Mucosa of descending colon (tissue), 3 donors: ENCODE results near the gene CDK10. TPM values are rescaled to one million over a fixed set of nuclear protein-coding genes. Genes with fewer than 3 reads are reported as not detected.

ENCODE experiments used
- ATAC-seq: fragments of 200-7000 bp; cut with Tn5 transposase; one replicate; pipeline ENCODE4 v1.9.1; 2020; ENCODE audit warnings: mild to moderate bottlenecking, moderate library complexity
- DNase-seq, 3 donors: peaks; one replicate each; pipeline ENCODE4 v3.0.0-alpha.2; 2020
- H3K36me3 ChIP-seq: fragments of 200-600 bp; one replicate; pipeline ENCODE4 v1.8.0; 2021; ENCODE audit warnings: low read depth, mild to moderate bottlenecking
- H3K4me1 ChIP-seq: fragments of 200-600 bp; one replicate; pipeline ENCODE4 v1.8.0; 2021; ENCODE audit warnings: low read depth, mild to moderate bottlenecking
- H3K4me3 ChIP-seq: fragments of 200-600 bp; one replicate; pipeline ENCODE4 v1.8.0; 2021; ENCODE audit warnings: mild to moderate bottlenecking
- H3K9me3 ChIP-seq: fragments of 200-600 bp; one replicate; pipeline ENCODE4 v1.8.0; 2021; ENCODE audit warnings: mild to moderate bottlenecking
- intact Hi-C, 2 donors: fragments of 100-400 bp; cut with DNase I in 1 of 2; cut with micrococcal nuclease in 1 of 2; formaldehyde crosslinking; loops; one replicate each; pipeline versions ENCODE4 v1.11.0 to v1.11.1; 2022; cut with DNase I, micrococcal nuclease
- total RNA-seq, 3 donors: library from RNA; stranded (reverse); fragmentation: NEBNext Ultra II Directional in 2 of 3; extraction: Animal tissue kit (Norgen Biotek cat#: 25700) in 2 of 3; gene quantifications; one replicate each; pipeline versions ENCODE4 v1.2.1 to v1.2.4, GENCODE V29; 2021 to 2023
- TF ChIP-seq, protein P1 (sequence below): fragments of 200-600 bp; IDR thresholded peaks from one replicate; pipeline ENCODE4 v1.8.0; 2022; ENCODE audit warnings: antibody characterized with exemption, mild to moderate bottlenecking
- donor health status: DM: no; HTN: no; CAD: no; lungs with moderate emphysema.
- donor health status: DM: no; HTN: no; CAD: no.
- donor health status: DM: no; HTN: yes; CAD: no.

The CDK10 gene
- total RNA-seq, 3 donors from 2014 or later = 90.8 to 163 (median 94.5) TPM

DNA sequence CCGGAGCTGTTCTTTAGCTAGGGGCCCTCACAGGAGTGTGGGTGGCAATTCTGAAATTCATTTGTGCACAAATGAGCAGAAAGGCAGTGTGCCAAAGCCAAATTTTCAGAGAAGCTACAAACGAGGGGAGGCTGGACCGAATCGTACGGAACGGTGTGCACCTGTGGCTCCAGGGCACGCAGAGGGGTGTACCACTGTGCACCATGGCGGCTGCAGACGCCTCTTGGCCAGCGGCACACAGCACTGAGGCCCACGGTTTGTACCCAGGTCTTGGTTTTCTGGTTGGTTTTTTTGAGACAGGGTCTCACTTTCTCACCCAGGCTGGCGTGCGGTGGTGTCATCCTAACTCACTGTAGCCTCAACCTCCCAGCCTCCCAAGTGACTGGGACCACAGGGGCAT is 43.9 kb upstream of the CDK10 start:
- TF ChIP-seq, protein P1, sequence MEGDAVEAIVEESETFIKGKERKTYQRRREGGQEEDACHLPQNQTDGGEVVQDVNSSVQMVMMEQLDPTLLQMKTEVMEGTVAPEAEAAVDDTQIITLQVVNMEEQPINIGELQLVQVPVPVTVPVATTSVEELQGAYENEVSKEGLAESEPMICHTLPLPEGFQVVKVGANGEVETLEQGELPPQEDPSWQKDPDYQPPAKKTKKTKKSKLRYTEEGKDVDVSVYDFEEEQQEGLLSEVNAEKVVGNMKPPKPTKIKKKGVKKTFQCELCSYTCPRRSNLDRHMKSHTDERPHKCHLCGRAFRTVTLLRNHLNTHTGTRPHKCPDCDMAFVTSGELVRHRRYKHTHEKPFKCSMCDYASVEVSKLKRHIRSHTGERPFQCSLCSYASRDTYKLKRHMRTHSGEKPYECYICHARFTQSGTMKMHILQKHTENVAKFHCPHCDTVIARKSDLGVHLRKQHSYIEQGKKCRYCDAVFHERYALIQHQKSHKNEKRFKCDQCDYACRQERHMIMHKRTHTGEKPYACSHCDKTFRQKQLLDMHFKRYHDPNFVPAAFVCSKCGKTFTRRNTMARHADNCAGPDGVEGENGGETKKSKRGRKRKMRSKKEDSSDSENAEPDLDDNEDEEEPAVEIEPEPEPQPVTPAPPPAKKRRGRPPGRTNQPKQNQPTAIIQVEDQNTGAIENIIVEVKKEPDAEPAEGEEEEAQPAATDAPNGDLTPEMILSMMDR = no peak
- ATAC-seq = no peak
- Histone ChIP-seq H3K4me3 (no peak overlapping the region), H3K4me1 (peaks cover 6% of the 10 kb centered on the region), H3K36me3 (peaks cover 4% of the 10 kb centered on the region), H3K9me3 (no peaks in the 10 kb centered on the region)
- intact Hi-C loops = no loop called here
- no peak for DNase-seq

DNA sequence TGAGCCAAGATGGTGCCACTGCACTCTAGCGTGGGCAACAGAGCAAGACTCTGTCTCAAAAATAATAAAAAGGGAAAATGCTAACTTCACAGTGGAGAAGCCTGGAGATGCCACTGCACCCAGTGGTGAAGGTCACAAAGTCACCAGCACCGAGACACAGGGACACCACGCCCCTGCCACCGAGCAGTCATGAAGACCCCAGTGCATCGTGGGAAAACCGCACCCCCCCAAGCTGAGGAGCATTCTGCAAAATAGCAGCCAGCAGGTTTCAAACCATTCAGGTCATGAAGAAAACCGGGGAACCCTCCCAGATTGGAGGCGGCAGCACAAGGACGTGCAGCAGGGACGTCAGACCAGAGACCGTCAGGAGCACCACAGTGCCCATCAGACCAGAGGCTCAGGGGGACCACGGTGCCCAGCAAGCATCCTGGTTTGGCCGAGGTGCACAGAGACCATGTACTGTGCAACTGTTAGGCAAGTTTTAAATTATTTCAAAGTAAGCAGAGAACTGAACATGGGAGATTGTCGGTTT is 42.7 kb upstream of the CDK10 start:
- Histone ChIP-seq H3K36me3 (peaks cover 4% of the 10 kb centered on the region), H3K4me3 (no peak overlapping the region), H3K9me3 (no peaks in the 10 kb centered on the region), H3K4me1 (peaks cover 6% of the 10 kb centered on the region)
- intact Hi-C loops = no loop called here
- TF ChIP-seq, protein P1 = no peak
- DNase-seq (no peak), ATAC-seq (no peak)

DNA sequence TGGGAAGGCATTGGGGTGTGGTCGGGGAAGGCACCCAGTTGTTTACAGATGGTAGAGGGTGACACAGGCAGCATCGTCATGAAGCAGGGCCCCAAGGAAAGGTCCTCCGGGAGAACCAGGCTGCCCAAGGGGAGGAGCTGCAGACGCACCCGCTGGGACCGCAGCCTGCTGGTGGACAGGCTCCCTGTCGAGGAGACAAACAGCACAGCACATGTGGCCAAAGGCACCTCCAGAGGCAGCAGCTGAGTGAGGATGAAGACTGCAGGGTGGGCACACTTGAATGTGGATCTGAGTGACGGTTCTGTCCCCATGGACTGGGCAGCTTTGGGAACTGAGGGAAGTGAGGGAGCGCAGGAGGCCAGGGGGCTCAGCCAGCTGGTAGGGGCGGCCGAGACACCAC is 41.4 kb upstream of the CDK10 start:
- intact Hi-C loops = no loop called here
- H3K4me1 ChIP-seq = peaks cover 6% of the 10 kb centered on the region
- ATAC-seq (no peak), DNase-seq (no peak)
- no peaks in the 10 kb centered on the region for H3K9me3 ChIP-seq
- peaks cover 4% of the 10 kb centered on the region for H3K36me3 ChIP-seq
- no peak overlapping the region for H3K4me3 ChIP-seq
- TF ChIP-seq, protein P1 = no peak

DNA sequence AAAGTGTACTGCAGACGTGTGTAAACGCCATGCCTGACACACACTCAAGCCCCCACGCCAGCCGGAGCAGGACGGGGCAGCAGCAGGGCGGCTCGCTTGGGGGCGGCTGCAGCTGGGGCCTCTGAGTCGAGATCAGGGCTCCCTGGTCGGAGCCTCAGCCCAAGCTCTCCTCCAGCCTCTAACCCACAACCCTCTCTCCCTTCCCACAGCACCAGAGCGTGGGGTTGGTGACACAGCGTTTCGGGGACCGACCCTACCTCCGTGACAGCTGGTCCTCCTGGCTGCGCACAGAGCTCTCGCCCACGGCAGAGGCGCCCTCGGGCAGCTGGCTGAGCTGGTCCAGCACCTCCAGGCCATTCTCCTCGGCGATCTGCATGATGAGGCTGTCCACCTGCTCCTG is 40.2 kb upstream of the CDK10 start:
- Histone ChIP-seq H3K36me3 (peaks cover 4% of the 10 kb centered on the region), H3K4me1 (no peaks in the 10 kb centered on the region), H3K4me3 (no peak overlapping the region), H3K9me3 (no peaks in the 10 kb centered on the region)
- DNase-seq (no peak), ATAC-seq (no peak)
- intact Hi-C loops = no loop called here
- TF ChIP-seq, protein P1 = no peak

DNA sequence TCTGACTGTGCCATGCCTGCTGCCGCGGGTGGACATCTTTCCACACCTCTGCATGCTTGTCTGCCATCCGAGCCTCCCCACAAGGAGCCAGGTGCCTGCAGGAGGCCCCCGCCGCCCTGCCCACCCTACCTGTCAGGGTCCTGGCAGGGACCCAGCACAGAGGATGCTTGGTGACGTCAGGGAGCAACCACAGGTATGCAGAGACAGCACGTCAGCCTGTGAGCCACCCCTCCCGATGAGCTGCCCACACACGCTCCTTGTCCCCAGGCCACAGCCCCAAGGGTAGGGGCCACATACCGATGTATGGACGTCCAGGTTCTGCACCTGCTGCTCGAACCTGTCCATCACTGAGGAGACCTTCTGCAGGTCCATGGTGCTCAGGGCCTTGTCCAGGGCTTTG is 39.6 kb upstream of the CDK10 start:
- Histone ChIP-seq H3K4me3 (no peak overlapping the region), H3K36me3 (peaks cover 4% of the 10 kb centered on the region), H3K9me3 (no peaks in the 10 kb centered on the region), H3K4me1 (no peaks in the 10 kb centered on the region)
- TF ChIP-seq, protein P1 = no peak
- intact Hi-C loops = no loop called here
- DNase-seq (no peak), ATAC-seq (no peak)

DNA sequence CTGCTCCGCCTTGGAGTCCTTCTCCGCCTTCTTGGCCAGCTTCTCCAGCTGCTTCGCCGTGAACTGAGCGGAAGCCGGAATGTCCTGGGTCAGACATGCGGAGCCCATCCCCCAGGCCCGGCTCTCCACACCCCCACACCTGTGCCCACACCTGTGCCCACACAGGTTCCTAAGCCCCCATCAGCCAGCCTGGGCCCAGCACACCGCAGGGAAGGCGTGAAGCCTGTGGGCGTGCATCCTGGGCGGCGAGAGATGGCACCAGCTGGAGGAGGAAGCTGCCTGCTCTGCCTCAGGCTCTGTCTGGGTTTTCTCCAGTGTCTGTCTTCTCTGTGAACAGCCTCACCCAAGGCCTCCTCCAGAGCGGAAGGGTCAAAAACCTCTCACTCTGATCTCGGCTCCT is 34.9 kb upstream of the CDK10 start:
- Histone ChIP-seq H3K9me3 (no peaks in the 10 kb centered on the region), H3K4me3 (no peak overlapping the region), H3K4me1 (peaks cover 10% of the 10 kb centered on the region), H3K36me3 (peaks cover 4% of the 10 kb centered on the region)
- no peak for ATAC-seq
- intact Hi-C loops = no loop called here
- TF ChIP-seq, protein P1 = no peak
- DNase-seq = no peak
